G401 (cell line): Measurements from ENCODE around the gene TDO2. TPM values are rescaled to one million over a fixed set of nuclear protein-coding genes. Genes with fewer than 3 reads are reported as not detected.
"Not testable (repeated sequence)": the region's sequence is repeated elsewhere in the genome, so short reads cannot be mapped to it uniquely, and the experiment has no call there.

Experiments used
- DNase-seq: peaks from one replicate; pipeline ENCODE4 v3.0.0-alpha.2; 2015; ENCODE audit warnings: low spot score
- in situ Hi-C: cut with HindIII; loops from 2 replicates; pipeline ENCODE4 v1.10.0; 2016; ENCODE audit warnings: low sequenced_read_pairs, mixed read lengths
- total RNA-seq: library from RNA; depleted of rRNA; stranded (reverse); fragments of >200 nt; shearing (Covaris generic); gene quantifications from 2 replicates; pipeline ENCODE4 v1.2.3, GENCODE V29; 2014

Gene TDO2
- total RNA-seq, 1 experiment from 2014 or later, result 29.7 TPM

- in situ Hi-C loops, result no loop called here
- DNase-seq, result no peak
Observed at GRCh38 chr4:155904331-155904730, 835 bp downstream of the TDO2 start.

- in situ Hi-C loops, result no loop called here
- DNase-seq, result no peak
Observed at GRCh38 chr4:155906554-155907247, 3.2 kb downstream of the TDO2 start.

- no peak for DNase-seq
- in situ Hi-C loops, result no loop called here
Observed at GRCh38 chr4:155907556-155907955, 4.1 kb downstream of the TDO2 start.

- DNase-seq, result no peak
- in situ Hi-C loops, result no loop called here
Observed at GRCh38 chr4:155908187-155909139, 5.0 kb downstream of the TDO2 start.

GRCh38 chr4:155909615-155910226 is 6.2 kb downstream of the TDO2 start:
- in situ Hi-C loops, result no loop called here
- DNase-seq, result no peak

GRCh38 chr4:155911905-155912304 is 8.4 kb downstream of the TDO2 start:
- in situ Hi-C loops, result no loop called here
- no peak for DNase-seq

- no peak for DNase-seq
- in situ Hi-C loops, result no loop called here
Observed at GRCh38 chr4:155914782-155915181, 11.3 kb downstream of the TDO2 start.

- DNase-seq, result no peak
- in situ Hi-C loops, result no loop called here
Observed at GRCh38 chr4:155921597-155921996, 18.1 kb downstream of the TDO2 start.

- in situ Hi-C loops, result no loop called here
- no peak for DNase-seq
Observed at GRCh38 chr4:155924637-155925036, 21.1 kb downstream of the TDO2 start.

GRCh38 chr4:155929833-155930232 is 26.3 kb downstream of the TDO2 start:
- in situ Hi-C loops, result no loop called here
- no peak for DNase-seq

- in situ Hi-C loops, result no loop called here
- no peak for DNase-seq
Observed at GRCh38 chr4:155930330-155930729, 26.8 kb downstream of the TDO2 start.

- DNase-seq, result no peak
- in situ Hi-C loops, result no loop called here
Observed at GRCh38 chr4:155931634-155932033, 28.1 kb downstream of the TDO2 start.

- not testable (repeated sequence) for DNase-seq
Observed at GRCh38 chr4:155934634-155935033, 31.1 kb downstream of the TDO2 start.

GRCh38 chr4:155935389-155935986 is 32.0 kb downstream of the TDO2 start:
- in situ Hi-C loops, result no loop called here
- DNase-seq, result no peak

More at GRCh38 chr4:155934634-155935033, 31.1 kb downstream of the TDO2 start:
- in situ Hi-C loops, result not testable (repeated sequence)

GRCh38 chr4:155941085-155941790 is 37.7 kb downstream of the TDO2 start:
- no peak for DNase-seq
- in situ Hi-C loops, result no loop called here

- in situ Hi-C loops, result no loop called here
- DNase-seq, result no peak
Observed at GRCh38 chr4:155941820-155942219, 38.3 kb downstream of the TDO2 start.

- in situ Hi-C loops, result no loop called here
- no peak for DNase-seq
Observed at GRCh38 chr4:155943605-155944291, 40.3 kb downstream of the TDO2 start.

GRCh38 chr4:155944516-155944915 is 41.0 kb downstream of the TDO2 start:
- in situ Hi-C loops, result no loop called here
- DNase-seq, result no peak
